GM12878 (cell line): ENCODE measurements around the gene DLST.

Experiments used
- RFX5 ChIP-seq: IDR thresholded peaks from 2 replicates; pipeline ENCODE4 v1.6.1; 2011; ENCODE audit warnings: low read depth, low read length, improper control_type of control experiment
- TF ChIP-seq, protein P1 (sequence below): IDR thresholded peaks from 2 replicates; pipeline ENCODE4 v1.6.1; 2011; ENCODE audit warnings: low read depth, low read length, improper control_type of control experiment, borderline replicate concordance

- no peak for TF ChIP-seq RFX5
- TF ChIP-seq, protein P1, sequence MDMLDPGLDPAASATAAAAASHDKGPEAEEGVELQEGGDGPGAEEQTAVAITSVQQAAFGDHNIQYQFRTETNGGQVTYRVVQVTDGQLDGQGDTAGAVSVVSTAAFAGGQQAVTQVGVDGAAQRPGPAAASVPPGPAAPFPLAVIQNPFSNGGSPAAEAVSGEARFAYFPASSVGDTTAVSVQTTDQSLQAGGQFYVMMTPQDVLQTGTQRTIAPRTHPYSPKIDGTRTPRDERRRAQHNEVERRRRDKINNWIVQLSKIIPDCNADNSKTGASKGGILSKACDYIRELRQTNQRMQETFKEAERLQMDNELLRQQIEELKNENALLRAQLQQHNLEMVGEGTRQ: no peak
Measured at GRCh38 chr14:74866708-74867389, 14.9 kb upstream of the DLST start.
